Activated T-cell treated with anti-CD3 and anti-CD28 coated beads for 48 hours (primary cell): ENCODE results near the gene NR1D2.

Experiments used
- DNase-seq: peaks from one replicate; pipeline ENCODE4 v3.0.0-alpha.2; 2020; ENCODE audit warnings: low read depth

The NR1D2 gene

DNA sequence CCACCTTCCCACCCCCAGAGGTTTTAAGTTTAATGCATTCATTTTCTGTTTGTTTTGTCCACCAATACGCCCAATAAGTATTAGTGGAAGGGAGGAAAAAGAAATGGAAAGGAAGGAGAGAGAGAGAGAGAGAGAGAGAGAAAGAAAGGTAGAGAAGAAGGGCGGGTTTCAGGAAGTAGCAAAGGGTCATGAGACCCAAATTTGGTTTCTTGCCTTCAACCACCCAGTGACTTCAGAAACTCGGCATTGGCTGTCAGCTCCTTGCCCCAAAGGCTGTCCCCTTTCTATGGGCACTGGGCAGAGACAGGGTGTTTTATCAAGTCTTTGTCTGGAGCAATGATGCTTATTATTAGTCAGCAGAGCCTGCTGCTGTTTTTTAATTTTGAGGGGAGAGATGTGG lies 13.5 kb upstream of the NR1D2 start:
- no peak for DNase-seq

DNA sequence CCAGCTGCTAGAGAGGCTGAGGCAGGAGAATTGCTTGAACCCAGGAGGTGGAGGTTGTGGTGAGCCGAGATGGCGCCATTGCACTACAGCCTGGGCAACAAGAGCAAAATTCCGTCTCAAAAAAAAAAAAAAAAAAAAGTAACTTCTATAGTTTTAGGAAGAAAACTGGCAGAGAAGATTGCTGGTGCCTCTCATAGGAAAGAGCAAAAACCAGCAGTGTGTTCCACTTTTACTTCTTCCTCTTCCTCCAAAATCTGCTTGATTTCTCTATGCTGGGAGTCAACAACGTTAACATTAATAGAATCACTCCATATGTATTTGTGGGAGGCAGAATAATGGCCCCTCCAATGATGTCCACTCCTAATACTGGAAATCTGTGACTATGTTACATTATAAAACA lies 12.5 kb upstream of the NR1D2 start:
- DNase-seq = no peak

DNA sequence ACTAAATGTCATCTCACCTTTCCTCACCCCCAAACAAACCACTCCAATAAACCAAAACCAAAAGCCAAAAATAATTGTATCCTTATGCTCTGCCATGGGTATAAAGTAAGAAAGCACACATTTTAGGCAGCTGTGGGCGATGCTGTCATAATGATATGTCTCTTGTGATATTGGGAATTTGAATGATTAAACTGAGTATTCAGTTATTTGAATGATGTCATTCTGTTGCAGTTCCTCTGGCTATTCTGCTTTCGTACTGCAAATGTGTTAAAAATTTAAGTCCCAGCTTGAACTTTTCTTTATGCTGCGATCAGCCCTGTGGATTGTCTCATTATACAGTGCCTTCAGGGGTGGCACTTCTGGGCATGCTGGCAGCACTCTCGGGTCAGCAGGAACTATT lies 10.8 kb upstream of the NR1D2 start:
- no peak for DNase-seq

GRCh38 chr3:23937296-23937695 lies 7.8 kb upstream of the NR1D2 start:
- no peak for DNase-seq

DNA sequence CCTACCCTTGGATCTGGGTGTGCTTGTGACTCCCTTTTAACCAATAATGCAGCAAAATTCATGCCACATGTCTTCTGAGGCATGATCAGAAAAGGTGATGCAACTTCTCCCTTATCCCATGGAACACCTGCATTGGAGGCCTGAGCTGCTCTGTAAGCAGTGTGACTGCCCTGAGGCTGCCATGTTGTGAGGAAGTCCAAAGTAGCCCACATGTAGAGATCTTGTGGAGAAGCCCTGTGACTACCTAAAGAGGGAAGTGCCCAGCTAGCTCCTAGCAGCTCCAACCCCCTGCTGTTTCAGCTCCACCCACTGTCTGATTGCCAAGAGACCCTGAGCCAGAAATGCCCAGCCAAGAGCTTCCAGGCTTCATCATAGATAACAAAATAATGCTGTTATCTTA lies 6.4 kb upstream of the NR1D2 start:
- no peak for DNase-seq

GRCh38 chr3:23940775-23941174 lies 4.3 kb upstream of the NR1D2 start:
- DNase-seq = no peak

DNA sequence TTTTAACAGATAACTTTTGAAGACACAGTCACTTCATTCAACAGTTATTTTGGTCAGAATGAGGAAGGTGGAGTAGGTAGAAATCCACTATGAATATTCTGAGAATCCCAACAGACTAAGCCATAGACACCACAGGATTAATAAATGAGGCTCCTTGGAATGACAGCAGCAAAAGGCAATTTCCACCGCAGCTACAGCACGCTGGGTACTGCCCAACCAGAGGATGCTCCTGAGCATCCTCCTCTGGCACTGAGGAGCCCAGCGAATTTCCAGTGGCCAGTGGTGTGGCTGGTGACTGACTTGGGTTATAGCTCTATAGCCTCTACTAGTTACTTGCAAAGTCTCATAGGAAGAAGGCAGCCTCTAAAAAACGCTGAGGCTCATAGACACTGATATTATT lies 3.6 kb upstream of the NR1D2 start:
- no peak for DNase-seq

DNA sequence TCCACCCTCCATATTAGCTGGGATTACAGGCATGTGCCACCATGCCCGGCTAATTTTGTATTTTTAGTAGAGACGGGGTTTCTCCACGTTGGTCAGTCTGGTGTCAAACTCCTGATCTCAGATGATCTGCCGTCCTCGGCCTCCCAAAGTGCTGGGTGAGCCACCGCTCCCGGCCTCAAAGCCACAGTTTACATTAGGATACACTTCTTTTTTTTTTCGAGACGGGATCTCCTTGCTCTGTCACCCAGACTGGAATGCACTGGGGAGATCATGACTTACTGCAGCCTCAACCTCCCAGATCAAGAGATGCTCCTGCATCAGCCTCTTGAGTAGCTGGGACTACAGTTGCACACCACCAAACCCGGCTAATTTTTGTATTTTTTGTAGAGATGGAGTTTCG lies 2.5 kb upstream of the NR1D2 start:
- DNase-seq = no peak

DNA sequence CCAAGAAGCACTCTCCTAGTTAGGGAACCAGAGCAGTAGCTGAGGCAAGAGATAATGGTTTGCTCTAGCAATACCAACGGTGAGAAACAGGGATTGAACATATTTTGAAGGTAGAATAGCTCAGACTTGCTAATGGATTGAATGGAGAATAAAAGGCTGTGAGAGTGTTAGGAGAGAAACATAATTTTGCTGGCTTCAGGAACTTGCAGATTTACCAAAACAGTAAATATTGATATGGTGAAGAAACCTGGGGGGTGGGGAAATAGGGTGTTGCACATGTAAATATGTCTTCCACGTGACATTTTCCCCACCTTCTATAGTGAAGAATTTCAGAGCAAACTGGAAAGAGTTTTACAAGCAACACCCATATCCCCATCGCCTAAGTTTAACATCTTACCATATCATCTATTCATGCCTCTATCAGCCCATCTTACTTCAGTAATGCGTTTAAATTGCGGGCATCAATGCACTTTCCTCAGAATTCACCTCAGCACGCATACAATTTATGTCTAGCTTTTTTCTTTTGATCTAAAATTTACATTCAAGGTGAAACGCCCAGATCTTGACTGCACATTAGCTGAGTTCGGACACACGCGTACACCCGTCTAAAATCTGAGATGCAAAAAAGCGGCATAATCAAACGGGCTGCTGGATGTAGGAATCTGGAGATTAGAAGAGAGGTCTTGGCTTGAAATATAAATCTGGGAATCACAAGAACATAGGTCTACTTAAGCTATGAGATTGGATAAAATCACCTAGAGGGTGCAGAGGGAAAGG lies 891 bp upstream of the NR1D2 start:
- DNase-seq = no peak

DNA sequence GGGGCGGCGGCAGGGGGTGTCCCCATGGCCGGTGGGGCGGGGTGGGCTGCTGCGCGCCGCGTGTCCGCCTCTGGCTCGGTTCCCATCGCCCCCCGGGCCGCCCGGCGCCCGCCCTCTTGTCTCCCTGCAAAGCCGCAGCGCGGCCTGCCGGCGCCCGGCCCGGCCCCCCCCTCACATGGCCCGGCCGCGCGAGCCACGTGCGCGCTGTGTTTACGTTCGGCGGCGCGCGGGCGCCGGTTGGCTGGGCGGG lies 502 bp downstream of the NR1D2 start:
- DNase-seq = no peak

DNA sequence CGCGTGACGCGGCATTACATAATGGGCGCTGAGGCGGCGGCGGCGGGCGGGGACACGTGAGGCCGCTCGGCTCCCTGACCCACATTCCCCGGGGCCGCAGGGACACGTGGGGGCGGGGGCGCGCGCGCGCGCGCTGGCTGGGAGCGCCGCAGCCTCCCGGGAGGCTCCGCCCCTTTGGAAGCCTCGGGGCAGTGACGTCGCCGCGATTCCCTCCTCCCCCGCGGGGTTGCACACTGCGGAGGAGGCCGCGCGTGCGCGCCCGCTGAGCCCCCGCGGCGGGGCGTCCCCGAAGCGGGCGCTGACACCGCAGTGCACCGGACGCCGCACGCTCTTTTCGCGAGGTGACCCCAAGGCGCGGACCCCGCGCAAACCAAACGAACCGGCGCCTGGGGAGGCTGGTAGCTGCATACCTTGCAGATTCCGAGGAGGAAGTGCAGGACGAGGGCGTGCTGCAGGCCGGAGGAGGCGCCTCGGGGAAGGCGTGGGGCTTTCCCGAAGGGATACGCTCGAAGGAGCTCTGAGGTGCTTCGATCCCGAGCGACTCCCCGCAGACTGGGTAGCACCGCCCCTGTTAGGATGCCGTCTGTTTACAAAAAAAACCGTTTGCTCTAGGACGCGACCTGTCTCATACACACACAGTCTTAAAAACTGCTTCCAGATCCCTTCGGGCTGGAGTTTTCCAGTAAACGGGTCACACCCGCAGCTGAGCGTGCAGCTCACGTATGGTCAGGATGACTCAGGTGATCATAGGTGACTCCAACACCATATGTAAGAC lies 1.0 kb downstream of the NR1D2 start:
- DNase-seq = peak; percentile 98

DNA sequence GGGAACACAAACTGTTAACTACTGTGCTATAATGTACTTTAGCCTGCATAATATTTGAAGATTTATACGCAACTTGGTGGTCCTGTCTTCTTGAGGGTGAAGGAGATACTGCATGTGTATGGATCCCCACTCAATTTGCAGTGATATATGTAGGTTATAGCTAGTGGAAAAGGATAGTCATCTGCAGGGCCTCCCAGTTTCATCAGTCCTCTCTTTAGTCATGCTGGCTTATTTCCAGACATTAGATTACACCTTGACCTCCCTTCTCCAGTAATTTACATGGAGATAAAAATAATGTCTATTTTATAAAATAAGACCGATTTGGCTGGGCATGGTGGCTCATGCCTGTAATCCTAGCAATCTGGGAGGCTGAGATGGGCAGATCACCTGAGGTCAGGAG lies 3.7 kb downstream of the NR1D2 start:
- DNase-seq = no peak

GRCh38 chr3:23949784-23950183 lies 4.7 kb downstream of the NR1D2 start:
- no peak for DNase-seq

- no peak for DNase-seq
Observed at GRCh38 chr3:23950293-23950692, 5.2 kb downstream of the NR1D2 start.

DNA sequence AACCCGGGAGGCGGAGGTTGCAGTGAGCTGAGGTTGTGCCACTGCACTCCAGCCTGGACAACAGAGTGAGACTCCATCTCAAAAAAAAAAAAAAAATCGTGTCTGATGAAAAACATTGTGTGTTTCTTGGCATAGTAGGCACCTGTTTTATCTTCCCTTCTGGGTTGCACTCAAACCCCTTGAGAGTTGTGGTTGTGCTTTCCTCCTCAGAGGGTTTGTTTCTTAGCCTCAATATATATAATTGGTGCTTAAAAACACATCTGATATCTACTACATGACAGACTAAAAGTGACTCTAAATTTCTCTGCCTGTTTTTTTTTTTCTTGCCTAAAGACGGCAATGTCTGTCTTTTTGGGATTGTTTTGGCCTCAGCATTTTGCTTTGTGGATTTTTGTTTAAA lies 7.6 kb downstream of the NR1D2 start:
- DNase-seq = no peak

DNA sequence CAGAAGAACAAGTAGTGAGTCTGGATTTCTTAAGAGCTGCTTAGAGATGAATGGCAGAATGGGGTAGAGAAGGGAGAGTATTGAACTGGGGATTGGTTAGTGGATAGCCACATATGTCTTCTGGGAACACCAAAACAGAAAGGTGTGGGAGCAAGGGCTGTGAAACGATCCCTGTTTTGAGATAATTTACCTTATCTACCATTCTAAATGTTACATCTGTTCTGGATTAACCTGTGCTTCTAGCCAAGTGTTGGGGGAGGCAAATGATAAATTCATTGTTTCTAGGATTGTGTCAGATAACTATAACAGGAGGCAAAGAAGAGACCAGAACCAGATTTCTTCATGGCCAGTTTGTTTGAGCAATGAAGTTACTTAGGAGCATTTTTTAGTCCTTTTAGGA lies 8.4 kb downstream of the NR1D2 start:
- no peak for DNase-seq

GRCh38 chr3:23954144-23954543 lies 9.1 kb downstream of the NR1D2 start:
- no peak for DNase-seq

- no peak for DNase-seq
Observed at GRCh38 chr3:23956701-23957100, 11.6 kb downstream of the NR1D2 start.

GRCh38 chr3:23959135-23959900 lies 14.2 kb downstream of the NR1D2 start:
- peak; percentile 2 for DNase-seq

DNA sequence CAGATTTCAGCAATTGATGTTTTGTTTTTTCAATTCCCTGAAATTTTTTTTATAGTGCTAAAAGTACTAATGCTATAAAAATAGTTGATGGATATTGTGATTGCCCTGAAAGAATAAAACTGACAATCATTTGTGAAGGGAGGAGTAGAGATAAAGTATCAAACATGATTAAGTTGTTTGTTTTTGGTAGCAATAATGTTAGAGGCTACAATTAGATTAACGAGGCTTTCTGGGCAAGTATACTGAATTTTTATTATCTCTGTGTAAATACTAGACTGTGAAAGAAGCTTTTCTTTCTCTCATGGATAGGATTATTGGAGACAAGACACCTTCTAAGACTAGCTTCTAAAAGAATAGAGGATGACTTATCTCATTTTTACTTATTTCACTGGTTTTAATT lies 15.6 kb downstream of the NR1D2 start:
- no peak for DNase-seq

DNA sequence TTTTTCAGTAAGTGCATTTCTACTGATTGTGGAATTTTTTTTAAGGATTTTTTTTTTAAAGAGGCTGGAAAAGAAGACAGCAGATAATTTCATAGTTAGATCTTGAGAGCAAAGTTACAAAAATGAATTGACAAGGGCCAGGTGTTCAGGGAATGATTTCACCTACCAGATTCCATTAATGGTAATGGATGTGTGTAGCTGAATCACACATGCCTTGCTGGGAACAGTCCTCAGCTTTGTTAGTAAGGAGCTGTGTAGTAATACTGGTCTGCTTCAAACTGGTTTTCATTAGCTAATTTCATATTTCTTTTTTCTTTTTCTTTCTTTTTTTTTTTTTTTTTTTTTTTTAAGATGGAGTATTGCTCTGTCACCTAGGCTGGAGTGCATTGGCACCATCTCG lies 16.0 kb downstream of the NR1D2 start:
- DNase-seq = no peak

- no peak for DNase-seq
Observed at GRCh38 chr3:23961913-23962312, 16.8 kb downstream of the NR1D2 start.

DNA sequence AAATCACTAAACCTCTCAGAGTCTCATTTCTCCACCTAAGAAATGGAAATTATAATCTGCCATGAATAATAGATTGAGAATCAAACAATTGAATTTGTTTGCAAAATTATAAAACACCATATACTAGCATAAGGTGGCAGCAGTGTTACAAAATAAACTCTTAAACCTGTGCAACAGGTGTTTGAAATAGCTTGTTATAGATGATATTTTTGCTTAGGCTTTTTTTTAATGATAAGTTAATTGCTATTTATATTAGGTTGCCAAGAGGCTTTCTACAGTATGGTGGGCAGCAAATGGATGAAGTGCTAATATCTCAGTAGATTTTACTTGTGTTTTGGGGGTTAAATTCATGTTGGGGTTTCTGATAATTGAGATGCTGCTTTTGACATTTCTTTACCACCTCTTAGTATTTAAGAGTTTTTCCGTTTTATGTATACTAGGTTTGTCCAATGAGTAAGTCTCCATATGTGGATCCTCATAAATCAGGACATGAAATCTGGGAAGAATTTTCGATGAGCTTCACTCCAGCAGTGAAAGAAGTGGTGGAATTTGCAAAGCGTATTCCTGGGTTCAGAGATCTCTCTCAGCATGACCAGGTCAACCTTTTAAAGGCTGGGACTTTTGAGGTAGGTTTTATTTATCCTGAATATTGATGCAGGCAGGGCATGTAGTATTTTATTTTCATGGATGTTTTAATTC lies 19.6 kb downstream of the NR1D2 start:
- no peak for DNase-seq
